DMS 273 (cell line): ENCODE data around the gene CEP44.
"Not testable (repeated sequence)": the region's sequence is repeated elsewhere in the genome, so short reads cannot be mapped to it uniquely, and the experiment has no call there.

Source experiments
- DNase-seq: peaks from one replicate; lab custom pipeline; 2025; ENCODE audit not compliant: unreplicated experiment; lab: John Stamatoyannopoulos, UW

Gene CEP44

GRCh38 chr4:174283507-174284471, at the start of gene CEP44, which contains the start of gene FBXO8:
CEP44 (plus strand) TSS chr4:174283911; CDS start chr4:174299122, 15,211 bp downstream.
FBXO8 (minus strand) TSS chr4:174283667; CDS start chr4:174263092, 20,575 bp downstream.
- DNase-seq = peak; percentile 79

- no peak for DNase-seq
Observed at GRCh38 chr4:174236359-174236758, 47.4 kb upstream of the CEP44 start.

GRCh38 chr4:174241162-174241561, 42.5 kb upstream of the CEP44 start:
- no peak for DNase-seq

- no peak for DNase-seq
Observed at GRCh38 chr4:174244441-174244840, 39.3 kb upstream of the CEP44 start.

GRCh38 chr4:174245714-174246113, 38.0 kb upstream of the CEP44 start:
- DNase-seq = no peak

- no peak for DNase-seq
Observed at GRCh38 chr4:174248407-174248806, 35.3 kb upstream of the CEP44 start.

GRCh38 chr4:174252412-174252811, 31.3 kb upstream of the CEP44 start:
- DNase-seq = no peak

GRCh38 chr4:174254613-174255012, 29.1 kb upstream of the CEP44 start:
- DNase-seq = no peak

GRCh38 chr4:174255374-174255773, 28.3 kb upstream of the CEP44 start:
- no peak for DNase-seq

- DNase-seq = peak; percentile 70
Observed at GRCh38 chr4:174255786-174256185, 27.9 kb upstream of the CEP44 start.

GRCh38 chr4:174256277-174256713, 27.4 kb upstream of the CEP44 start:
- peak; percentile 7 for DNase-seq

- no peak for DNase-seq
Observed at GRCh38 chr4:174259580-174259979, 24.1 kb upstream of the CEP44 start.

- no peak for DNase-seq
Observed at GRCh38 chr4:174260099-174260498, 23.6 kb upstream of the CEP44 start.

GRCh38 chr4:174261432-174261831, 22.3 kb upstream of the CEP44 start:
- DNase-seq = not testable (repeated sequence)

- no peak for DNase-seq
Observed at GRCh38 chr4:174262624-174263444, 20.9 kb upstream of the CEP44 start.

GRCh38 chr4:174263445-174263736, 20.3 kb upstream of the CEP44 start:
- DNase-seq = peak; percentile 3

GRCh38 chr4:174265916-174266315, 17.8 kb upstream of the CEP44 start:
- DNase-seq = peak; percentile 75

- no peak for DNase-seq
Observed at GRCh38 chr4:174266416-174266815, 17.3 kb upstream of the CEP44 start.

GRCh38 chr4:174273930-174274329, 9.8 kb upstream of the CEP44 start:
- DNase-seq = peak; percentile 11

GRCh38 chr4:174274436-174274835, 9.3 kb upstream of the CEP44 start:
- DNase-seq = no peak

GRCh38 chr4:174275101-174275500, 8.6 kb upstream of the CEP44 start:
- DNase-seq = no peak

- no peak for DNase-seq
Observed at GRCh38 chr4:174277433-174277832, 6.3 kb upstream of the CEP44 start.
